ENCODE results near the gene FRMPD2.
"Not testable (repeated sequence)": the region's sequence is repeated elsewhere in the genome, so short reads cannot be mapped to it uniquely, and the experiment has no call there.

Gene FRMPD2

DNA sequence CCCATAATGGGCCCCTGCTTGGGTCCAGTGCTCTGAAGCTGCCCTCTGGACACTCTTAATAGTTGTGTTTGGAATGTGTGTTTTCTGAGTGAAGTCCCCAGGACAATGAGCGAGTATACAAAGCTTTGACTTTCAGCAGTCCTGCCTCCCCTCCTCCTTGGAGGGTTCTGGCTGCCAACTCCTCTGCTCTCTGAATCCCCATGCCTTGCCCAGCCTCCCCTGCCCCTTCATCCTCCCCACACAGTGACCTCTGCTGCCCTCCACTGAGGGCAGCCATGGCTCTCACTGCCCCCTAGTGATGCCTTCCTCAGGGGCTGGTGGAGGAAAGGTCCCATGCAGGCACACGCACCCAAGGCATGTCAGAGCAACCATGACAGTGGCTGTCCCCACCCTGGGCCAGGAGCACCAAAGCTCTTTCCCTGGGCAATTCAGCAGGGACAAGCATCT is 40.9 kb downstream of the FRMPD2 start:
- DNase-seq (ENCODE audit: low spot score) = no peak

- no peak for DNase-seq (ENCODE audit: low spot score)
Measured at GRCh38 chr10:48232717-48233447, 41.6 kb downstream of the FRMPD2 start.

GRCh38 chr10:48231699-48232315 is 42.7 kb downstream of the FRMPD2 start:
- no peak for DNase-seq (ENCODE audit: low spot score)

DNA sequence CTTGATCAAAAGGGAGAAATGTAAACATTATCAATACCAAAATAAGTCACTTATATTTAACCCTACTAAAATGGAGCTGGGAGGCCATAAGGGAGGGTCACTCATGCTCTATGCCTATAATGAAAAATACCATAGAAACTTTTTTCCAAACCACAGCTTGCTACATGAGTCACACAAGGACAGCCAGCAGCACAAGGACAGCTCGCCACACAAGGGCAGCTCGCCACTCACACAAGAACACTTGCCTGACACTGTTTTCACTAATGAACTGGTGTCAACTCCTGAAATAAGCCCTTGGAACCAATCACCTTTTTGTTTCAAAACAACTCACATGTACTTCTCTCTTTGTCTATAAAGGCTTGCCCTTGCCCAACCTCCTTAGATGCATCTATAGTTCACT is 43.3 kb downstream of the FRMPD2 start:
- DNase-seq (ENCODE audit: low spot score) = no peak

DNA sequence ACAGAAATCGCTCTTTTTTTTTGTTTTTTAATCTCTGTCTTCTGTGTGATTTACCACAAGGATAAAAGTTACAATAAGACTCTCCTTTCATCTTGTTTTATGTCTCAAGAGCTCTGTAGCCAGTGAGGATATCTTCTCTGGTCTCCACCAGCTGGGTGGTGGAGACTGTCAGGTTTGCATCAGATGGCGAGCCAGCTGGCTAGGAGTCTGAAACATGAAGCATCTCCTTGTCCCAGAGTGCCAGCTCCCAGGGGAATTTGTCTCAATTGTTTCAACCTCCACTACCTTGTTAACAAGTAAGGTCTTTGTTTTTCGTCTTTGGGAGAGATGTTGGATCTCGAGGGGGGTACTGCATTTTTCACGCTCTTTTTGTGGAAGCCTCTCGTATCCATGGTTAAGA is 47.3 kb downstream of the FRMPD2 start:
- DNase-seq (ENCODE audit: low spot score) = no peak

GRCh38 chr10:48224979-48225560 is 49.4 kb downstream of the FRMPD2 start:
- DNase-seq (ENCODE audit: low spot score) = no peak

DNA sequence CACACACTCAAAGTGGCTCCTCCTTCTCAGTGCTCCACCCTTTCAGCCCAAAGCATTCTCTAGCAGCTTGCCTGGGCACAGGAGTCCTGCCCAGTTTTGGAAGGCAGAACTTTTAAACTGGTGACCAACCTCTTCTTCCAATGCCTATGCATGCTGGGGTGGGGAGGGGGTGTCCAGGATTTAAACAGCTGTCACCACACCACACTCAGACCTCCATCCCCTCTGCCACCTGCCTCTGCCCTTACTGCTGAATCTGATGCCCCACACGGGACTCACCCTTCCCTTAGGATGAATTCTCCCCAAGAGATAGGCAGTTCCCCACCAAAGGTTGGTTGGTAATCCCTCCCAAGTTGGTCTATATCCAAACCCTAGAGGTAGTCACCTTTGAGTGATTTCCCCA is 50.2 kb downstream of the FRMPD2 start:
- DNase-seq (ENCODE audit: low spot score) = no peak

DNA sequence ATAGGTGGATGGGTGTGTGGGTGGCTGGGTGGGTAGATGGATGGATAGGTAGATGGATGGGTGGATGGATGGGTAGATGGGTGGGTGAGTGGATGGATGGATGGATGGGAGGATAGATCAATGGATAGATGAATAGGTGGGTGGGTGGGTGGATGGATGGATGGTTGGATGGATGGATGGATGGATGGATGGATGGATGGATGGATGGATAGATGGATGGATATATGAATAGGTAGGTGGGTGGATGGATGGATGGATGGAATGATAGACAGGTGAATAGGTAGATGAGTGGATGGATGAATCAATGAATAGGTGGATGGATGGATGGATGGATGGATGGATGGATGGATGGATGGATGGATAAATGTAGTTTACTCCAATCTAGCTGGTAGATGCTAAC is 52.7 kb downstream of the FRMPD2 start:
- no peak for DNase-seq (ENCODE audit: low spot score)

GRCh38 chr10:48221031-48221430 is 53.5 kb downstream of the FRMPD2 start:
- not testable (repeated sequence) for DNase-seq (ENCODE audit: low spot score)

- no peak for DNase-seq (ENCODE audit: low spot score)
Measured at GRCh38 chr10:48219194-48219593, 55.3 kb downstream of the FRMPD2 start.

DNA sequence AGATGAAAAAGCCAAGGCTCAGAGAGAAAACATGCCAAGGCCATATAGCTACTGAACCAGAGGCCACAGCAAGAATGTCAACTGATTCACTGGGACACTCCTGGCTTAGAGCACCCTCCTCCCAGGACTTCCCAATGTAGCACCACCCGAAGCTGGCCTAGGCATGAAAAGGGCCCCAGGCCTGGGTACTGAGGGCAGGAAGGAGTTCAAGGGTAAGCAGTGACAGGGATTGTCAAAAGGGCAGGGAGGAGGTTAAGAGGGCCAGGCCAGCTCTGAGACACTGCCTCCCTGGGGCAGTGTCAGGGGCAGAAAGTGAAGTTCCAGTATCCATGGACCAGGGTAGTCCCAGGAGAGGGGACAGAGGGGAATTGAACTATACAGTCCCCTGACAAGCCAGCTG is 57.8 kb downstream of the FRMPD2 start:
- no peak for DNase-seq (ENCODE audit: low spot score)

GRCh38 chr10:48216204-48216505 is 58.3 kb downstream of the FRMPD2 start:
- no peak for DNase-seq (ENCODE audit: low spot score)

- peak; percentile 15 for DNase-seq (ENCODE audit: low spot score)
Measured at GRCh38 chr10:48215486-48216203, 58.9 kb downstream of the FRMPD2 start.

GRCh38 chr10:48214716-48215485 is 59.6 kb downstream of the FRMPD2 start:
- DNase-seq (ENCODE audit: low spot score) = no peak

- DNase-seq (ENCODE audit: low spot score) = no peak
Measured at GRCh38 chr10:48213047-48213446, 61.4 kb downstream of the FRMPD2 start.

DNA sequence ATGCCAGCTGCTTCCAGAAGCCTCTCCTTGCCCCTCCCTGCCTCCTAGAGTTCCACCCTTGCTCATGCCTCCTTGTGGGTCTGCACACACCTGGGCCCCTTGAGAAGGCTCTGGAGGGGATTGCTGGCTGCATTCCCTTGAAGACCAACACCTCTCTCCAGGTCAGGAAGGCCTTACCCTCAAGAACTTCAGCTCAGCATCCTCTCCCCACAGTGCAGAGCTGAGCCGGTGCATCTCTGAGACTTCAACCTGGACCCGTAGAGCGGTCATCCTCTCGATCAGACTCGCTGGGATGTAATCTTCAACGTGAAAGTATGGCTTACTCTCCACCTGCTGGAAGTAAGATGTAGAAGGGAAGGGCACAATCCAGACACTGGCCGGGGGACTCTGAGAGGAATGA is 62.7 kb downstream of the FRMPD2 start:
- DNase-seq (ENCODE audit: low spot score) = no peak

GRCh38 chr10:48210966-48211365 is 63.5 kb downstream of the FRMPD2 start:
- no peak for DNase-seq (ENCODE audit: low spot score)

GRCh38 chr10:48210391-48210790 is 64.1 kb downstream of the FRMPD2 start:
- DNase-seq (ENCODE audit: low spot score) = no peak

- no peak for DNase-seq (ENCODE audit: low spot score)
Measured at GRCh38 chr10:48209241-48209640, 65.3 kb downstream of the FRMPD2 start.

DNA sequence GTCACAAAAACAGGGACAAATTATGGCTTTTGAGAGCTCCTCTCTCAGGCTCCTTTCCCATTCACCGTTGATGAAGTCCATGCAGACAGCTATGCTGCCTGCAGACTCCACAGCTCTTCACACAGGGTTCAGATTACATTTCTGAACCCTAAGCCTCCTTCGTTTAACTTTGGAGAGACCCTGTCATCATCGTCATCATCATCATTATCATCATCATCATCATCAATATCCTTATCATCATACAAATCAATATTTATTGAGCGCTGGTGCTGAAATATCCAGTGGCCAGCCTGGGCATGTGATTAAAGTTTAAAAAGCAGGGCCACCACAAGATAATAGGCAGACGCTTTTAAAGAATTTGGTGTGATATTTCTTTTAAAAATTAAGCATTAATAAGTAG is 66.6 kb downstream of the FRMPD2 start:
- no peak for DNase-seq (ENCODE audit: low spot score)

DNA sequence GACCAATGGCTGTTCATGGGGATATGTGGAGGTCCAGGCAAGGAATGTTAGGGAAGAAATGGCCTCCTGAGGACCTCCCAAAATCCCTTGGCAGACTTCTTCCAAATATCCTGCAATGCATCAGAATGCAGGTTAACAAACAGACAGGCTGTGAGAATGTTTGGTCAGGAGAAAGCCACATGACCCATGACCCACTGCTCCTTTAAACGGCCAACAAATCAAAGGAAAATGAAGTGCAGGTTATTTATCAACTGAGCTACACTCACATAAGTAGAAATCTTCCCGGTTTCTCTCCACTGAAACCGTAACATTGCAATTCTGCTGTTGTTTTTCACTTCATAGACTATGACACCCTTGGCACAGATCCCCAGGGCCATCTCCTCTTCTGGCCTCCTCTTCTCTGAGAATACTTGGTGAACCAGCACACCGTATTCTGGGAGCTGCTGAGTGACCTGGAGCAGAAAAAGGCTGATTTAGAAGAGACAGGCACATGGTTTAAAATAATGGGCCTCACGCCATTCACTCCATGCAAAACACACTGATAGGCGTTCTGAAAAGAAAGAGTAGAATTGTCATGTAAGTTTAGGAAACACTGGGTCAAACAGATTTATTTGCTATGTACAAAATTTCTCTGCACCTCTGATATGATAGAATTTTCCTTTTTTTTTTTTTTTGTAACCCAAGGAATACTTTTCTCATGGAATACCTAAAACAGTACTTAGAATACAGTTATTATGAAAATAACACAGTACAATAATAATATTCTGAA is 67.8 kb downstream of the FRMPD2 start:
- no peak for DNase-seq (ENCODE audit: low spot score)

Measured in cerebellar cortex (tissue), 1 donor.